SK-N-SH treated with all-trans-retinoic acid at 6 μM for 48 hours (cell line): ENCODE measurements around the gene TMC2.
"Not testable (repeated sequence)": the region's sequence is repeated elsewhere in the genome, so short reads cannot be mapped to it uniquely, and the experiment has no call there.

Source experiments
- ARNTL ChIP-seq: fragments of 450-650 bp; formaldehyde crosslinking; IDR thresholded peaks from 2 replicates; pipeline ENCODE4 v1.5.0; 2020; ENCODE audit warnings: low read depth, mild to moderate bottlenecking, moderate library complexity, borderline replicate concordance
- ESRRG ChIP-seq: fragments of 250-450 bp; sonication (Bioruptor Pico); IDR thresholded peaks from 2 replicates; pipeline ENCODE4 v1.6.1; 2021; ENCODE audit warnings: mild to moderate bottlenecking
- PPARA ChIP-seq: fragments of 250-450 bp; sonication (Bioruptor Pico); IDR thresholded peaks from 2 replicates; pipeline ENCODE4 v1.5.0; 2020; ENCODE audit warnings: mild to moderate bottlenecking, borderline replicate concordance
- SNAI2 ChIP-seq: fragments of 250-450 bp; sonication (Bioruptor Pico); IDR thresholded peaks from 2 replicates; pipeline ENCODE4 v1.5.0; 2020; ENCODE audit warnings: mild to moderate bottlenecking, moderate library complexity
- TOX ChIP-seq: fragments of 250-450 bp; sonication (Bioruptor Pico); IDR thresholded peaks from 2 replicates; pipeline ENCODE4 v1.8.0; 2021; ENCODE audit warnings: mild to moderate bottlenecking, moderate library complexity, borderline replicate concordance
- ZC3H10 ChIP-seq: fragments of 250-450 bp; sonication (Bioruptor Pico); IDR thresholded peaks from 2 replicates; pipeline ENCODE4 v1.5.1; 2021; ENCODE audit warnings: mild to moderate bottlenecking, moderate library complexity
- ZNF8 ChIP-seq: fragments of 450-650 bp; formaldehyde crosslinking; IDR thresholded peaks from 2 replicates; pipeline ENCODE4 v1.5.0; 2020; ENCODE audit warnings: mild to moderate bottlenecking, moderate library complexity
- TF ChIP-seq, protein P1 (sequence below): fragments of 250-450 bp; sonication (Bioruptor Pico); IDR thresholded peaks from 2 replicates; pipeline ENCODE4 v1.8.0; 2021; ENCODE audit warnings: low read depth, mild to moderate bottlenecking, moderate library complexity, borderline replicate concordance

DNA sequence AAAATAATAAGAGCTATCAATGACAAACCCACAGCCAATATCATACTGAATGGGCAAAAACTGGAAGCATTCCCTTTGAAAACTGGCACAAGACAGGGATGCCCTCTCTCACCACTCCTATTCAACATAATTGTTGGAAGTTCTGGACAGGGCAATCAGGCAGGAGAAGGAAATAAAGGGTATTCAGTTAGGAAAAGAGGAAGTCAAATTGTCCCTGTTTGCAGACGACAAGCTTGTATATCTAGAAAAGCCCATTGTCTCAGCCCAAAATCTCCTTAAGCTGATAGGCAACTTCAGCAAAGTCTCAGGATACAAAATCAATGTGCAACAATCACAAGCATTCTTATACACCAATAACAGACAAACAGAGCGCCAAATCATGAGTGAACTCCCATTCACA is 31.6 kb upstream of the TMC2 start:
- not testable (repeated sequence) for TF ChIP-seq ARNTL (CRISPR knock-in tag); SNAI2 (CRISPR knock-in tag); ZC3H10 (CRISPR knock-in tag); TOX (CRISPR knock-in tag); ESRRG (CRISPR knock-in tag); ZNF8 (CRISPR knock-in tag); PPARA
- TF ChIP-seq, protein P1, sequence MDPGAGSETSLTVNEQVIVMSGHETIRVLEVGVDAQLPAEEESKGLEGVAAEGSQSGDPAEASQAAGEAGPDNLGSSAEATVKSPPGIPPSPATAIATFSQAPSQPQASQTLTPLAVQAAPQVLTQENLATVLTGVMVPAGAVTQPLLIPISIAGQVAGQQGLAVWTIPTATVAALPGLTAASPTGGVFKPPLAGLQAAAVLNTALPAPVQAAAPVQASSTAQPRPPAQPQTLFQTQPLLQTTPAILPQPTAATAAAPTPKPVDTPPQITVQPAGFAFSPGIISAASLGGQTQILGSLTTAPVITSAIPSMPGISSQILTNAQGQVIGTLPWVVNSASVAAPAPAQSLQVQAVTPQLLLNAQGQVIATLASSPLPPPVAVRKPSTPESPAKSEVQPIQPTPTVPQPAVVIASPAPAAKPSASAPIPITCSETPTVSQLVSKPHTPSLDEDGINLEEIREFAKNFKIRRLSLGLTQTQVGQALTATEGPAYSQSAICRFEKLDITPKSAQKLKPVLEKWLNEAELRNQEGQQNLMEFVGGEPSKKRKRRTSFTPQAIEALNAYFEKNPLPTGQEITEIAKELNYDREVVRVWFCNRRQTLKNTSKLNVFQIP: not testable (repeated sequence)
